Gastrocnemius medialis (tissue), 4 donors: ENCODE results near the gene SLC34A3. TPM values are rescaled to one million over a fixed set of nuclear protein-coding genes. Genes with fewer than 3 reads are reported as not detected.

Experiments
- ATAC-seq, 2 donors: fragments of 150-250 bp; one replicate each; pipeline ENCODE4 v1.9.1; 2016
- DNase-seq, 2 donors: peaks; one replicate each; pipeline ENCODE4 v3.0.0-alpha.2; 2019
- H3K27ac ChIP-seq, 4 donors: fragments of 200-600 bp; sonication (generic); 1 replicate in 1 of 4; 2 replicates in 3 of 4; pipeline ENCODE4 v1.5.1; 2016 to 2018; ENCODE audit warnings: mild to moderate bottlenecking in 2 of 4, moderate library complexity in 1 of 4
- H3K27me3 ChIP-seq, 3 donors: fragments of 200-600 bp; sonication (generic) in 2 of 3; 1 replicate in 1 of 3; 2 replicates in 2 of 3; pipeline versions ENCODE4 v1.5.1 to v1.6.0; 2016 to 2019; ENCODE audit warnings: mild to moderate bottlenecking in 1 of 3, moderate library complexity in 1 of 3
- H3K36me3 ChIP-seq, 2 donors: fragments of 200-600 bp; sonication (generic) in 1 of 2; one replicate each; pipeline ENCODE4 v1.5.1; 2017 to 2018
- H3K4me1 ChIP-seq, 2 donors: fragments of 200-600 bp; sonication (generic) in 1 of 2; one replicate each; pipeline ENCODE4 v1.5.1; 2016 to 2017; ENCODE audit warnings: mild to moderate bottlenecking in 2 of 2
- H3K4me3 ChIP-seq, 4 donors: fragments of 200-600 bp; sonication (generic) in 3 of 4; 1 replicate in 1 of 4; 2 replicates in 3 of 4; pipeline ENCODE4 v1.5.1; 2016 to 2019; ENCODE audit warnings: mild to moderate bottlenecking in 2 of 4
- H3K9me3 ChIP-seq, 3 donors: fragments of 200-600 bp; sonication (generic) in 2 of 3; 1 replicate in 1 of 3; 2 replicates in 2 of 3; pipeline ENCODE4 v1.5.1; 2016 to 2019
- POLR2A ChIP-seq, 2 donors: fragments of 450-650 bp; IDR thresholded peaks; one replicate each; pipeline ENCODE4 v1.6.1; 2017; ENCODE audit warnings: antibody characterized with exemption in 2 of 2, mild to moderate bottlenecking in 2 of 2, moderate library complexity in 2 of 2
- in situ Hi-C, 4 donors: fragments of 200-750 bp; cut with MboI; loops; one replicate each; pipeline versions ENCODE4 v1.15.0 to v1.8.0; 2017; ENCODE audit warnings: low sequenced_read_pairs in 4 of 4
- intact Hi-C: fragments of 100-400 bp; cut with DNase I; formaldehyde crosslinking; loops from one replicate; pipeline ENCODE4 v1.15.1; 2023; ENCODE audit warnings: low total_unique reads
- total RNA-seq, 4 donors: library from RNA; depleted of rRNA; stranded (reverse); fragments of >200 nt; gene quantifications; one replicate each; pipeline versions ENCODE4 v1.1.0 to v1.2.3, GENCODE V29; 2016
- TF ChIP-seq, protein P1 (sequence below), 5 experiments: fragments of 450-650 bp in 3 of 5; fragments of 200-600 bp in 2 of 5; sonication (generic) in 2 of 5; IDR thresholded peaks in 4 of 5; conservative IDR thresholded peaks in 1 of 5; 1 replicate in 4 of 5; 2 replicates in 1 of 5; pipeline ENCODE4 v1.5.1; 2016 to 2019; ENCODE audit warnings: antibody characterized with exemption in 5 of 5, mild to moderate bottlenecking in 3 of 5, moderate library complexity in 3 of 5

The SLC34A3 gene
- total RNA-seq, 4 donors from 2014 or later: not detected

GRCh38 chr9:137211532-137211931 lies 19.2 kb upstream of the SLC34A3 start:
- no peak for DNase-seq
- intact Hi-C loops (no loop called here), in situ Hi-C loops (loop anchor here in 1 of 4 donors (10.0 kb wide), 1 partner anchor 87 kb away; no protein-coding TSS in a partner anchor)
- TF ChIP-seq POLR2A (IDR thresholded peaks at IDR 0.05): no peak
- TF ChIP-seq, protein P1, sequence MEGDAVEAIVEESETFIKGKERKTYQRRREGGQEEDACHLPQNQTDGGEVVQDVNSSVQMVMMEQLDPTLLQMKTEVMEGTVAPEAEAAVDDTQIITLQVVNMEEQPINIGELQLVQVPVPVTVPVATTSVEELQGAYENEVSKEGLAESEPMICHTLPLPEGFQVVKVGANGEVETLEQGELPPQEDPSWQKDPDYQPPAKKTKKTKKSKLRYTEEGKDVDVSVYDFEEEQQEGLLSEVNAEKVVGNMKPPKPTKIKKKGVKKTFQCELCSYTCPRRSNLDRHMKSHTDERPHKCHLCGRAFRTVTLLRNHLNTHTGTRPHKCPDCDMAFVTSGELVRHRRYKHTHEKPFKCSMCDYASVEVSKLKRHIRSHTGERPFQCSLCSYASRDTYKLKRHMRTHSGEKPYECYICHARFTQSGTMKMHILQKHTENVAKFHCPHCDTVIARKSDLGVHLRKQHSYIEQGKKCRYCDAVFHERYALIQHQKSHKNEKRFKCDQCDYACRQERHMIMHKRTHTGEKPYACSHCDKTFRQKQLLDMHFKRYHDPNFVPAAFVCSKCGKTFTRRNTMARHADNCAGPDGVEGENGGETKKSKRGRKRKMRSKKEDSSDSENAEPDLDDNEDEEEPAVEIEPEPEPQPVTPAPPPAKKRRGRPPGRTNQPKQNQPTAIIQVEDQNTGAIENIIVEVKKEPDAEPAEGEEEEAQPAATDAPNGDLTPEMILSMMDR (IDR thresholded peaks at IDR 0.05 in 4 of 5, conservative IDR thresholded peaks at IDR 0.05 in 1 of 5): no peak
- no peak for ATAC-seq
- H3K4me3 ChIP-seq: no peak overlapping the region
- H3K27me3 ChIP-seq: no peaks in the 10 kb centered on the region
- H3K36me3 ChIP-seq: no peaks in the 10 kb centered on the region
- no peak overlapping the region for H3K27ac ChIP-seq
- no peaks in the 10 kb centered on the region for H3K9me3 ChIP-seq
- H3K4me1 ChIP-seq: peaks cover 4 to 5% of the 10 kb centered on the region in 2 donors

DNA sequence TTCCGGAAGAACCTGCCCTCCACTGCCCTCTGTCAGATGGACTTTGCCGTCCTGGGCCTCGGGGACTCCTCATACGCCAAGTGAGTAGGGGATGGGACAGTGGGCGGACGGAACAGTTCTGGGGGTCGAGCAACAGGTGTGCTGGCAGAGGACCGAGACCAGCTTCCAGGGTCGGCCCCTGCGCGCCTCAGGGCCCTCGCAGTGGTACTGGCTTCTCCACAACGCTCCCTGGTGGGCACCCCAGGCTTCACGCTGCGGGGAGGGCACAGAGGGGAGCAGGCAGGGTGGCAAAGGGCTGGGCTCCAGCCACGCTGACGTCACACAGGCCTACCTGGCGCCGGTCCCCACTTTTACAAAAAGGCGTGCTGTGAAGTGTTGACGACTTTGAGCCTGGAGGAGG lies 18.2 kb upstream of the SLC34A3 start:
- H3K27me3 ChIP-seq: no peaks in the 10 kb centered on the region
- DNase-seq: no peak
- no peaks in the 10 kb centered on the region for H3K9me3 ChIP-seq
- no peak overlapping the region for H3K4me3 ChIP-seq
- no peak for TF ChIP-seq POLR2A (IDR thresholded peaks at IDR 0.05)
- TF ChIP-seq, protein P1 (IDR thresholded peaks at IDR 0.05 in 4 of 5, conservative IDR thresholded peaks at IDR 0.05 in 1 of 5): no peak
- ATAC-seq: no peak
- H3K36me3 ChIP-seq: no peaks in the 10 kb centered on the region
- peaks cover 6 to 7% of the 10 kb centered on the region in 2 donors for H3K4me1 ChIP-seq
- H3K27ac ChIP-seq: no peak overlapping the region
- intact Hi-C loops (no loop called here), in situ Hi-C loops (loop anchor here in 1 of 4 donors (10.0 kb wide), 1 partner anchor 88 kb away; no protein-coding TSS in a partner anchor)

GRCh38 chr9:137213160-137214060 lies 17.3 kb upstream of the SLC34A3 start:
- no peak overlapping the region for H3K27ac ChIP-seq
- H3K27me3 ChIP-seq: no peaks in the 10 kb centered on the region
- ATAC-seq: no peak
- no peak for DNase-seq
- H3K36me3 ChIP-seq: no peaks in the 10 kb centered on the region
- H3K4me1 ChIP-seq: peaks cover 9 to 12% of the 10 kb centered on the region in 2 donors
- no peak overlapping the region for H3K4me3 ChIP-seq
- in situ Hi-C loops (loop anchor here in 1 of 4 donors (10.0 kb wide), 1 partner anchor 89 kb away; no protein-coding TSS in a partner anchor), intact Hi-C loops (no loop called here)
- no peaks in the 10 kb centered on the region for H3K9me3 ChIP-seq
- TF ChIP-seq POLR2A (IDR thresholded peaks at IDR 0.05): no peak
- TF ChIP-seq, protein P1 (IDR thresholded peaks at IDR 0.05 in 4 of 5, conservative IDR thresholded peaks at IDR 0.05 in 1 of 5): no peak

- in situ Hi-C loops: loop anchor here in 1 of 4 donors (10.0 kb wide), 1 partner anchor 90 kb away; no protein-coding TSS in a partner anchor
These were observed 16.1 kb upstream of the SLC34A3 start for GRCh38 chr9:137214620-137215019.

More at GRCh38 chr9:137214620-137215019, 16.1 kb upstream of the SLC34A3 start:
- DNase-seq: no peak
- H3K4me1 ChIP-seq: peaks cover 9 to 12% of the 10 kb centered on the region in 2 donors
- H3K27ac ChIP-seq: no peak overlapping the region
- no peak for ATAC-seq
- H3K27me3 ChIP-seq: no peaks in the 10 kb centered on the region
- no peak for TF ChIP-seq POLR2A (IDR thresholded peaks at IDR 0.05)
- TF ChIP-seq, protein P1 (IDR thresholded peaks at IDR 0.05 in 4 of 5, conservative IDR thresholded peaks at IDR 0.05 in 1 of 5): no peak
- H3K9me3 ChIP-seq: no peaks in the 10 kb centered on the region
- intact Hi-C loops: no loop called here
- H3K4me3 ChIP-seq: no peak overlapping the region
- H3K36me3 ChIP-seq: no peaks in the 10 kb centered on the region
